GM19455 (cell line): Measurements from ENCODE around the gene SLC44A4.

Experiments
- ATAC-seq: cut with Tn5 transposase; IDR thresholded peaks from one replicate; pipeline ENCODE4 v1.9.1; 2021; ENCODE audit not compliant: unreplicated experiment

The SLC44A4 gene

DNA sequence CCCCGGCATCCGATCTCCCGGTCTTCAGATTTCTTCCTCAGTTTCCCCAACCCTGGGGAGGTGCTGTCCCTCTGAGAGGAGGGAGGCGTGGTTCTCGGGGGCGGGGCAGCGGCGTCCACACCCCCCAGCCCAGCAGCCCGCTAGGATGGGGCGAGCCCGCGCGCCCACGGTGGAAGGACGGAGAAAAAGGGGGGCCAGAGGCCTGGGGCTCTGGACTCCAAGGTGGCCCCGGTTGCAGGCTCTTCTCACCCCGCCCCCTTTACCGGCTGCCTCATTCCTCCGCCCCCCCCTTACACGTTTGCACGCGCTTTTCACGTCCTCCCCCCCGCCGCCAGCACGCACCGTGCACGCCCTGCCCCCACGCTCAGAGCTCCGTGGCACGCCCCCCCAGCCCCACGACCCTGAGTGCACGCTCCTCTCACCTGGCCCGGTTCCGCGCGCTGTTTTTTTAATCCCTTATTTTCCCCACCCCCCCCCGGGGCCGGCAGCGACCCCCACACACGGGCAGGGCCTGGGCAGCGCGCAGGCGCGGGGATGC lies 22.7 kb upstream of the SLC44A4 start:
- ATAC-seq = no peak

GRCh38 chr6:31900917-31901414 lies 22.2 kb upstream of the SLC44A4 start:
- no peak for ATAC-seq

DNA sequence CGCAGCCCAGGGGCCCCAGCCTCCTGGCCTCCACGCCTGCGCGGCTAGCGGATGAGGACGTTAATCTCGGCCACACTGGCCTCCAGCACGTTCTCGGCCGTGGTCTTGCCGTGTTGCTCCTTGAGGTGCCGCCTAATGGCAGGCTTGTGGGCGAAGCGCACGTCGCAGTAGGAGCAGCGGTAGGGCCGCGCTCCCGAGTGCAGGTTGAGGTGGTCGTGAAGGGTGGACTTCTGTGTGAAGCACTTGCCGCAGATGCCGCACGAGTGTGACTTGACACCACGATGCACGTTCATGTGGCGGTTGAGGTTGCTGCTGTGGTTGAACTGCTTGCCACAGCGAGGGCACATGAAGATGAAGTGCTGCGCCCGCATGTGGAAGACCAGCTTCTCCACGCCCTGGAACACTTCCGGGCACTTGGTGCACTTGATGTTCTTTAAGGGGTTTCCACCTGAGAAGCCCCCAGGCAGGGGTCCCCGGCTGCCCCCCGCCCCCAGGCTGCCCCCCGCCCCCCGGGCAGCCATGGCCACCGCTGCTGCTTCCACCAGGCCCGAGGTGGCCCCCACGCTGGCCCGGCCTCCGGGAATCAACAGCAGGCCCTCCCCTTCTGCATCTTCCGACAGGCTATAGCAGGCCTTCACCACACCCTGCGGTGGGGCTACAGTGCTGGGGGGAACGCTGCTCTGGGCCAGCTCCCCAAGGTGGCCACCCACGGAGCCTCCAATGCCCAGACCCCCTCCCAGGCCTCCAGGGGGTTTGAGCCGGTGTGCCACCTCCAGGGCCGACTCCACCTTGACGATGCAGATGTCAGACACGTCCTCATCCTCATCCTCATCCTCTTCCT lies 21.3 kb upstream of the SLC44A4 start:
- no peak for ATAC-seq

DNA sequence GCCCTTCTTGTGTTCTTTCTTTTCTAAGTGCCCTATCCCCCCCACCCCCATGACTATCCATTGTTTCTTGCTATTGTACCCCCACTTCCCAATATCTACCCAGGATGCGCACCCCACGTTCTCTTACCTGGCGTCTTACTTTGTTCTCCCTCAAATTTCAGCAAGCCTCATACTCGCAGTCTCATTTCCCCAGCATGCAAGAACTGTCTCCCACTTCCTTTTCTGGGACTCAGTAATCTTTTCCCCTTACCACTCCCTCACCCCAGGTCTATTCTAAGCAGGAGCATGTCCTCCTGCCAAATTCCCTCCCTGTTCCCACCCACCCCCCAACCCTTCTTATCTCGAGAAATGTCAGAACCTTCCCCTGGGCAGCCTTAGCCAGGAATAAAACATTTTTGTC lies 20.4 kb upstream of the SLC44A4 start:
- no peak for ATAC-seq

GRCh38 chr6:31898383-31899011 lies 19.7 kb upstream of the SLC44A4 start:
- no peak for ATAC-seq

GRCh38 chr6:31897612-31898382 lies 19.0 kb upstream of the SLC44A4 start, which contains the start of gene EHMT2:
Gene EHMT2 (minus strand): TSS chr6:31897698. CDS start chr6:31897677, 21 bp downstream.
- ATAC-seq = peak; percentile 41

DNA sequence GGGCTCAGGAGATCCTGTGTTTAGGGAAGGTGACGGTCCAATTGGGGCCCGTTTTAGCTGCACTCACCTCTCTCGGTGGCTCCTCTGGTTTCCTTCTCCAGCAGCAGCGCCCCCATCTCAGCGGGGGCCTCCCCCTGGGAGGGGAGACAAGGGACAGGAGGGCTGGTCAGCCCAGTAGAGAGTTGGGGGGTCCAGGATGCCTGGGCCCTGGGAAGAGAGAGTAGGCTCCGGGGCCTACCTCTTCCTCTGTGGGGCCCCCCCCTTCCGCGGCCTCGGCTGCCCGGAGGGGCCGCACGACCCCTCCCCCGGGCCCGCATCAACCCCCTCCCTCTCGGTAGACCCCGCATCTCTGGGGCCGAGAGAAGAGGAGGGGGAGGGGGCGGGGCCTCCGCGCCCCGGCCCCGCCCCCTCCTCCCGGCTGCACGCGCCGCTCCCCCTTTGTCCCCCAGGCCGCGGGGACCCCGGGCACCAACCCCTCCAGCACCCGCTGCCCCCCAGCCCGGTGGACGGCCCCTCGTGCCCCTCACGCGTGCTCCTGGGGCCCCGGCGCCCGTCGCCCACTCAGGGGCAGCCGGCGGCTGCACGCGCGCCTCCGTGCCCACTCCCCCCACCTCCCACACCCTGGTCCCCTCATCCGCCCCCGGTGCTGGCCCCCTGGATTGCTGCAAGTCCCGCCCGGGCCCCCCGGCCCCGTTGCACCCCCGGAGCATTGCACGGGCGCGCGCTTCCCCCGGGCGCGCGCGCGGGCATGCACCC lies 18.2 kb upstream of the SLC44A4 start:
- ATAC-seq = no peak

- ATAC-seq = no peak
These were observed 17.7 kb upstream of the SLC44A4 start for GRCh38 chr6:31896493-31896855.

DNA sequence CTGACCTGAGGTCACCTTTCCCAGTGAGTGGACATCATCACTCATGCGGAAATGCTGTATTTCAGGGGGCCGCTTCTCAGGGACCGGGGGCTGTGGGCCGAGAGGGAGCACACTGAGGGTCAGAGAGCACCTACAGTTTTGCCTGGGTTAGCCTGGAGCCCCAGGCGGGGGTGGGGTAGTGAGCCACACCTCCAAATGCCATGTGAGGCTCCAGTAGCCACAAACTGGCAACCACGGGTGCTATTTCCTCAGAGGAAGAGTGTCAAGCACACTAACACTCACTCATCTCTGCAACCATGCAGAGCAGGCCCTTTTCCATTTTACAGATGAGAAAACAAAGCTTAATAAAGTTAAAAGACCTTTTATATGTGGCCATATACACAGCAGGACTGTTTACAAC lies 14.0 kb upstream of the SLC44A4 start:
- no peak for ATAC-seq

- no peak for ATAC-seq
These were observed 10.7 kb upstream of the SLC44A4 start for GRCh38 chr6:31889331-31889972.

- ATAC-seq = no peak
These were observed 9.8 kb upstream of the SLC44A4 start for GRCh38 chr6:31888276-31889258.

- ATAC-seq = no peak
These were observed 8.6 kb upstream of the SLC44A4 start for GRCh38 chr6:31887173-31888007.

- ATAC-seq = no peak
These were observed 7.8 kb upstream of the SLC44A4 start for GRCh38 chr6:31886541-31886991.

DNA sequence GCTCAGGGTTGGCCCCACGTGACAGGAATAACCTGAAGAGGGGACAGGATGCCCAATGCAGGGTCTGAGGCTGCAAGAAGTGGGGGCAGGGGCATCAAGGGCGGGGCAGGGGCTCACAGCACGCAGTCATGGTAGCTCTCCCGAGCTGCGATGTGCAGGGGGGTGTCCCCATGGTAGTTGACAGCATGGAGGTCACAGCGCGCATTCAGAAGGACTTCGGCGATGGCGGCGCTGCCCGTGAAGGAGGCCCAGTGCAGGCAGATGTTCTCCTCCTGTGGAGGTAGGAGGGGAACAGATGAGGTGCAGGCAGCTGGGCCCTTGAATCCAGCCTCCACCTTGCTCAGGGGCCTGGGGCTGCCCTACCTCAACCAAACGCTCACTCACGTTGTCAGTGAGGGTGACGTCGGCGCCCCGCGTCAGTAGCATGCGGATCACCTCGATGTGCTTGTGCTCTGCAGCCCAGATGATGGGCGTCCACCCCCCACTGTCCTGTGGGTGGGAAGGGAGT lies 5.8 kb upstream of the SLC44A4 start:
- no peak for ATAC-seq

- no peak for ATAC-seq
These were observed 4.9 kb upstream of the SLC44A4 start for GRCh38 chr6:31883676-31884075.

DNA sequence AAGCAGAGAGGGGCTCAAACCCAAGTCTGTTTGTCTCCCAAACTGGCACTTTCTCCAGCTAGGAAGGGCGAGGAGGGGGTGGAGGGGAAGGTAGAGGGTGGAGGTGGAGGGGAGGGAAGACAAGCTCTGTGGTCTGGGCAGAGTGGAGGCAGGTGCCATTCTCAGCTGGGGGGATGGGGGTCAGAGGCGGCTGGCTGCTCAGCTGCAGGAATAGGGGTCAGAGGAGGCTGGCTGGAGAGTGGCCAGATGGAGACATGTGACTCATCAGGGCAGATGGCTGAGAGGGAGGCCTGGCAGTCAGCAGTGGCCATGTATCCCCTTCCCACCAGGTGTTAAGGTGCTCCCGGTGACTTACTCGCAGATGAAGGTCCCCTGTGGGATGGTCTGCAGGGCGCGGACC lies 3.5 kb upstream of the SLC44A4 start:
- ATAC-seq = no peak

- no peak for ATAC-seq
These were observed 2.5 kb upstream of the SLC44A4 start for GRCh38 chr6:31881136-31881859.
